Prostate gland (tissue), 2 donors: ENCODE data around the gene DLG2. TPM values are rescaled to one million over a fixed set of nuclear protein-coding genes. Genes with fewer than 3 reads are reported as not detected.

Source experiments
- DNase-seq: peaks from one replicate; pipeline ENCODE4 v3.0.0-alpha.2; 2019; ENCODE audit warnings: low spot score
- H3K27ac ChIP-seq, 2 donors: fragments of 200-600 bp; sonication (generic); 2 replicates each; pipeline ENCODE4 v1.5.1; 2017 to 2019
- H3K27me3 ChIP-seq: fragments of 200-600 bp; sonication (generic); replicated peaks from 2 replicates; pipeline ENCODE4 v1.5.1; 2019; ENCODE audit not compliant: insufficient read depth
- H3K36me3 ChIP-seq, 2 donors: fragments of 200-600 bp; sonication (generic); 1 replicate in 1 of 2; 2 replicates in 1 of 2; pipeline versions ENCODE4 v1.5.1 to v1.8.1; 2017 to 2019
- H3K4me1 ChIP-seq: fragments of 200-600 bp; sonication (generic); replicated peaks from 2 replicates; pipeline ENCODE4 v1.5.1; 2019
- H3K4me3 ChIP-seq, 2 donors: fragments of 200-600 bp; sonication (generic); 2 replicates each; pipeline ENCODE4 v1.5.1; 2017 to 2019
- H3K9me3 ChIP-seq: fragments of 200-600 bp; sonication (generic); 2 replicates; pipeline ENCODE4 v1.5.1; 2017
- CTCF ChIP-seq, 4 experiments: fragments of 200-600 bp in 2 of 4; fragments of 450-650 bp in 2 of 4; sonication (generic) in 2 of 4; IDR thresholded peaks; 1 replicate in 3 of 4; 2 replicates in 1 of 4; pipeline ENCODE4 v1.5.1; 2016 to 2019; ENCODE audit warnings: antibody characterized with exemption in 4 of 4, mild to moderate bottlenecking in 2 of 4, moderate library complexity in 2 of 4
- POLR2A ChIP-seq: fragments of 450-650 bp; IDR thresholded peaks from one replicate; pipeline ENCODE4 v1.6.1; 2016; ENCODE audit warnings: antibody characterized with exemption, mild to moderate bottlenecking
- POLR2AphosphoS5 ChIP-seq: sonication (generic); formaldehyde crosslinking; IDR thresholded peaks from one replicate; pipeline ENCODE4 v1.6.1; 2017; ENCODE audit warnings: antibody characterized with exemption
- WGBS: methylation state at CpG from one replicate; pipeline ENCODE4 v1.1.5; 2018; 5-methylcytosine and 5-hydroxymethylcytosine counted together
- intact Hi-C: fragments of 100-400 bp; cut with DNase I; formaldehyde crosslinking; loops from one replicate; pipeline ENCODE4 v1.14.2; 2022
- total RNA-seq, 2 donors: library from RNA; depleted of rRNA; stranded (reverse); fragments of >200 nt; gene quantifications; one replicate each; pipeline ENCODE4 v1.1.0, GENCODE V29; 2016

Gene DLG2
- total RNA-seq, 2 donors from 2014 or later: 9.8 to 16.2 TPM

GRCh38 chr11:85652786-85653447 lies 25.8 kb upstream of the DLG2 start:
- Histone ChIP-seq H3K36me3 (no peaks in the 10 kb centered on the region), H3K9me3 (no peaks in the 10 kb centered on the region), H3K27me3 (no peaks in the 10 kb centered on the region), H3K27ac (no peak overlapping the region), H3K4me3 (no peak overlapping the region), H3K4me1 (no peaks in the 10 kb centered on the region)
- intact Hi-C loops: no loop called here
- no peak for DNase-seq
- WGBS: 62% methylated on average over 3 of the region's 3 CpGs
- no peak for TF ChIP-seq POLR2A
- TF ChIP-seq POLR2AphosphoS5: no peak
- no peak for TF ChIP-seq CTCF (IDR thresholded peaks at IDR 0.05)

- intact Hi-C loops: no loop called here
- no peak for DNase-seq
- Histone ChIP-seq H3K27ac (no peak overlapping the region), H3K36me3 (no peaks in the 10 kb centered on the region), H3K27me3 (no peaks in the 10 kb centered on the region), H3K4me1 (peaks cover 4% of the 10 kb centered on the region), H3K4me3 (no peak overlapping the region), H3K9me3 (no peaks in the 10 kb centered on the region)
- TF ChIP-seq POLR2A (no peak), CTCF (IDR thresholded peaks at IDR 0.05) (no peak), POLR2AphosphoS5 (no peak)
- 93% methylated on average over 1 of the region's 1 CpG for WGBS
Measured at GRCh38 chr11:85651118-85651517, 24.0 kb upstream of the DLG2 start.

- no peaks in the 10 kb centered on the region for H3K27me3 ChIP-seq
- no peaks in the 10 kb centered on the region for H3K36me3 ChIP-seq
- intact Hi-C loops: loop anchor here (2.0 kb wide), 1 partner anchor 19 kb away; the partner anchor contains the start of gene TMEM126B
- H3K27ac ChIP-seq: peak within 1 kb of the TSS; percentile 75 to 76
- TF ChIP-seq CTCF (IDR thresholded peaks at IDR 0.05) (peak in 2 of 4 experiments; percentile 14 to 23), POLR2A (peak; percentile 79), POLR2AphosphoS5 (peak; percentile 93)
- peaks cover 4% of the 10 kb centered on the region for H3K4me1 ChIP-seq
- H3K9me3 ChIP-seq: no peaks in the 10 kb centered on the region
- WGBS: under 1% methylated on average over 33 of the region's 33 CpGs
- H3K4me3 ChIP-seq: peak within 1 kb of the TSS; percentile 47 to 49
- DNase-seq: peak; percentile 86
Measured at GRCh38 chr11:85647604-85648299, 20.6 kb upstream of the DLG2 start, which contains the start of gene TMEM126A. TSS of gene TMEM126A (plus strand) at chr11:85647967. CDS start at chr11:85650256, 2,289 bp downstream.

- H3K4me3 ChIP-seq: peak overlapping the region; percentile 47 to 49
Measured at GRCh38 chr11:85647078-85647477, 19.9 kb upstream of the DLG2 start.

More at GRCh38 chr11:85647078-85647477, 19.9 kb upstream of the DLG2 start:
- peaks cover 4% of the 10 kb centered on the region for H3K4me1 ChIP-seq
- H3K27ac ChIP-seq: peak overlapping the region; percentile 75 to 76
- WGBS: 26% methylated on average over 2 of the region's 2 CpGs
- TF ChIP-seq POLR2A: no peak
- TF ChIP-seq POLR2AphosphoS5: no peak
- TF ChIP-seq CTCF (IDR thresholded peaks at IDR 0.05): no peak
- H3K27me3 ChIP-seq: no peaks in the 10 kb centered on the region
- H3K9me3 ChIP-seq: no peaks in the 10 kb centered on the region
- no peak for DNase-seq
- H3K36me3 ChIP-seq: no peaks in the 10 kb centered on the region
- intact Hi-C loops: loop anchor here (2.0 kb wide), 1 partner anchor 18 kb away; the partner anchor contains the start of gene TMEM126B
